ENCODE data around the gene RYR1.
A peak's percentile ranks its signal among the peaks of the same experiment; 100 is the strongest.
"Not testable (repeated sequence)": the region's sequence is repeated elsewhere in the genome, so short reads cannot be mapped to it uniquely, and the experiment has no call there.

Gene RYR1

DNA sequence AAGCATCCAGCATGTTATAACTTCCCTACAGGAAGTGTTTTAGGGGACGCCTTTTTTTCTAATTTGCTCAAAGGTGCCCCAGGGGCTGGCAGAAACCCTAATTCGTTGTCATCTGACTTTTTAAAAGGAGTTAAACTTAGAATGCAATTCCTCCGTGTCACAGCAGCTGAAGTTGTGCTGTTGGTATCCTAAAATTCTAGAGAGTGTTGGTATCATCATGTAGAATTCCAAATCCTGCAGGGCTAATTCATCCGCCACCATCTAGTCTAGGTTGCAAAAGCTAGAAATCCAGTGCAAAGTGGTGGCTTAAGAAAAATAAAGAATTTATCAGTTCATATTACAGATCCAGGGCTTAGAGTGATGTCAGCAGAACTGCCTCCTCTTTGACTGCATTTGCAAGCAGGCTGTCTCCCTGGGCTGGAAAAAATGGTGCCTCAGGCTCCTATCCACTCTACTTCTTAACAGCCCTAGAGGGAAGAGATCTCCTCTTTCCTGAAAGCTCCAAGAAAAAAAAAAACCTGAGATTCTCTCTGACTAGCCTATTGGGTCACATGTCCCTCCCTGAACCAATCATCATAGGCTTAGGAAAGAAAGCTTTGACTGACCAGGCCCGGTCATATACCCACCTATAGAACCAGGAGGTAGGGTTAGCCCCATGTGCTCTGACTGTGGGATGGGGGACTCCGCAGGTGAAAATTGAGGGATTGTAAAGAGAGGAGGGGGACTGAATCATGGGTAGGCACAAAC, 111.3 kb downstream of the RYR1 start:
- peak; percentile 29 for DNase-seq

DNA sequence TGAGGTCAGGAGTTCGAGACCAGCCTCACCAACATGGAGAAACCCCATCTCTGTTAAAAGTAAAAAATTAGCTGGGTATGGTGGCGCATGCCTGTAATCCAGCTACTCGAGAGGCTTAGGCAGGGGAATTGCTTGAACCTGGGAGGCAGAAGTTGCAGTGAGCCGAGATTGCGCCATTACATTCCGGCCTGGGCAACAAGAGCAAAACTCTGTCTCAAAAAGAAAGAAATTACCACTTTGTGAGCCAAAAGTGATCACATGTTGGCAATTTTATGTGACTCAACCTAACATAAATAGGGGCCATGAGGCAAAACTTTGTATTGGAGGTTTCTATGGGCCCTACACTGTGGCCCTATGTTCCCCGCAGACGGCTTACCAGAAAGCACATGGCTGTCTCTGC, 112.1 kb downstream of the RYR1 start:
- DNase-seq, result no peak

DNA sequence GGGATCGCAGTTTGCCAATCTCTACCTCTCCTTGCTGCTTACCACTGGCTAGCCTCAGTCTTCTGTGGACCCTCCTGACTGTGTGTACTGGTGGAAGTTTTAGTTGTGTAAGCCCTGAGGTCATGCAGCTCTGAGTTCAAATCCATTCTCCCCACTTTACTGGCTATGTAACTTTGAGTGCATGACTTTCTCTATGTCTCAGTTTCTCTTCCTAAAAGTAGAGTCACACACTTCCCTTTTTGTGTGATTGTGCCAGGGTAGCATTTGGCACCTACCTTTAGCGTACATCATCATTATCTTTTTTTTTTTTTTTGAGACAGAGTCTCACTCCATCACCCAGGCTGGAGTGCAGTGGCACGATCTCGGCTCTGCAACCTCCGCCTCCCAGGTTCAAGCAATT, 113.9 kb downstream of the RYR1 start:
- no peak for DNase-seq

DNA sequence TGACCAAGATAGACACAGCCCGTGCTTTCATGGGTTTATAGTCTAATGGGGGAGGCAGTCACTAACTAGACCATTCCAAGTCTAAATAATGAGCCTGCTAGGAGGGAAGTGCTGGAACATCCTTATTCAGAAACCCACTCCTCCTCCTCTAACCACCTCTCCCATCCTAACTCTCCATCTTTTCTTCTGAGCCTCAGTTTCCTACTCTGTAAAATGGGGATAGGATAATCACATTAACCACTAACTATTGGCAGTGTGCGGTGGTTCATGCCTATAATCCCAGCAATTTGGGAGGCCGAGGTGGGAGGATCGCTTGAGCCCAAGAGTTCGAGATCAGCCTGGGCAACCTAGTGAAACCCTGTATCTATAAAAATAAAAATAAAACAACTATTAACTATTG, 115.6 kb downstream of the RYR1 start:
- no peak for DNase-seq

DNA sequence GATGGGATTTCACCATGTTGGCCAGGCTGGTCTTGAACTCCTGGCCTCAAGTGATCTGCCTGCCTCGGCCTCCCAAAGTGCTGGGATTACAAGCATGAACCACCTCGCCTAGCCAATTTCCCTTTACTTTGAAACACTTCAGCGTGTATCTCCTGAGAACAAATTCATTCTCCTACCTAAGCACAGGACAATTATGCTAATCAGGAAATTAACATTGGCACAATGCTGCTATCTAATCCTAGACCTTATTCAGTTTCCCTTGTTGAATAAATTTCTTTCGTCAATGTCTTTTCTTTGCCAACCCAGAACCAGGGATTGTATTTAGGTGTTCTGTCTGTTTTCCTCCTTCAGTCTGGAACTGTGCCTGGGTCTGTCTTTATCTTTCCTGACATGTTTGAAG, 116.5 kb downstream of the RYR1 start:
- no peak for DNase-seq

DNA sequence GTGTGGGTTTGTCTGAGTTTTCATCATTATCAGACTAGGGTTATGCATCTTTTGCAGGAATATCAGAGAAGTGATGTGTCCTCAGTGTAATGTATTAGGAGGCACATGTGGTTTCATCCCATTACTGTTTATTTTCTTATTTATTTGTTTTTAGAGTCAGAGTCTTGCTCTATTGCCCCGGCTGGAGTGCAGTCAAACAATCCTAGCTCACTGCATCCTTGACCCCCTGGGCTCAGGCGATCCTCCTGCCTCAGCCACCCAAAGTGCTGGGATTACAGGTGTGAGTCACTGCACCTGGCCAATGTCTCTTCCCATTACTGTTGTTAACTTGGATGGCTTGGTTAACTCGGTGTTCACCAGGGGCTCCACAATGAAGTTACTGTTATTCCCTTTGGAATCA, 116.9 kb downstream of the RYR1 start:
- DNase-seq, result no peak

DNA sequence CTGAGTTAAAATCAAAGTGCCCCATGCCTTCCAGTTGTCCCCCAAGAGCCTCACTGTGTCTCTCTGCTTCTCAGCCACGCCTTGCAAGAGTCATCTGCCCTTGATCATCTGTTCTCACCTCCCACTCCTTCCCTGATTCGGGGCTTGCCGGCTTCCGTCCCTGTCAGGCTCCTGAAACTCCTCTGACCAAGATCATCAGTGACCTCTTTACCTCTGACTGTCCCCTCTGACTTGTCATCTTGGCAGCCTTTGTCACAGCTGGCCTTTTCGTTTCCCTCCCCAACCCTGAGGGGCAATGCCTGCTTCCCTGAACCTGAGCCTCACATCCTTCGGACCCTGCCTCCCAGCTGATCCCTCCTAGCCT, 117.9 kb downstream of the RYR1 start:
- no peak for DNase-seq

DNA sequence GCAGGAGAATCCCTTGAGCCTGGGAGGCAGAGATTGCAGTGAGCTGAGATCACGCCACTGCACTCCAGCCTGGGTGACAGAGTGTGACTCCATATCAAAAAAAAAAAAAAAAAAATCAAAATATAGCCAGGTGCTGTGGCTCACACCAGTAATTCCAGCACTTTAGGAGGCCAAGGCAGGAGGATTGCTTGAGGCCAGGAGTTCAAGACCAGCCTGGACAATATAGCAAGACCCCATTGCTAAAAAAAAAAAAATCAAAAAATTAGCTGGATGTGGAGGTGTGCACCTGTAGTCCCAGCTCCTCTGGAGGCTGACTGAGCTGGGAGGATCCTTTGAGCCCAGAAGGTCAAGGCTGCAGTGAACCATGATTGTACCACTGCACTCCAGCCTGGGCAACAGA, 119.7 kb downstream of the RYR1 start:
- DNase-seq, result not testable (repeated sequence)

DNA sequence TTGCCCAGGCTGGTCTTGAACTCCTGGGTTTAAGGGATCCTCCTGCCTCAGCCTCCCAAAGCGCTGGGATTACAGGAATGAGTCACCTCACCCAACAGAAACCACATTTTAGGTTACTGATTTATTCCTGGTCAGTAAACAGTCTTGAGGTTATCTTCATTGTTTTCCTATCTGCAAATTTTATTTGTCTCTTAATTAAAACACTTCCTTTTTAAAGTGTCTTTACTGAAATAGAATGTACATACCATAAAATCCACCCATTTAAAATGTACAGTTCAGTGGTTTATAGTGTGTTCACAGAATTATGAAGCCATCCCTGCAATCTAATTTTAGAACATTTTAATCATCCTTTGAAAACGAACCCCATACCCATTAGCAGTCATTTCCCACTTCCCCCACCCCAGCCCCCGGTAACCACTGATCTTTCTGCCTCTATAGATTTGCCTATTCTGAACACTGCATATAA, 121.2 kb downstream of the RYR1 start:
- no peak for DNase-seq

DNA sequence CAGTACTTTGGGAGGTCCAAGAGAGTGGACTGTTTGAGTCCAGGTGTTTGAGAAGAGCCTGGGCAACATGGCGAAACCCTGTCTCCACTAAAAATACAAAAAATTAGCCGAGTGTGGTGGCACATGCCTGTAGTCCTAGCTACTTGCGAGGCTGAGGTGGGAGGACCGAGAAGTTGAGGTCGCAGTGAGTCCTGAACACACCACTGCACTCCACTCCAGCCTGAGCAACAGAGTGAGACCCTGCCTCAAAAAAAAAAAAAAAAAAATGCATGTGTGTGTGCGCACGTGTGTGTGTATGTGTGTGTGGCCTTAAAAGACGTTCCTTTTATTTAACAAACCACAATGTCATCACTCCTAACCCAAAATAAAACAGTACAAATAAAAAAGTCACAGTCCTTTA, 121.7 kb downstream of the RYR1 start:
- DNase-seq, result no peak

DNA sequence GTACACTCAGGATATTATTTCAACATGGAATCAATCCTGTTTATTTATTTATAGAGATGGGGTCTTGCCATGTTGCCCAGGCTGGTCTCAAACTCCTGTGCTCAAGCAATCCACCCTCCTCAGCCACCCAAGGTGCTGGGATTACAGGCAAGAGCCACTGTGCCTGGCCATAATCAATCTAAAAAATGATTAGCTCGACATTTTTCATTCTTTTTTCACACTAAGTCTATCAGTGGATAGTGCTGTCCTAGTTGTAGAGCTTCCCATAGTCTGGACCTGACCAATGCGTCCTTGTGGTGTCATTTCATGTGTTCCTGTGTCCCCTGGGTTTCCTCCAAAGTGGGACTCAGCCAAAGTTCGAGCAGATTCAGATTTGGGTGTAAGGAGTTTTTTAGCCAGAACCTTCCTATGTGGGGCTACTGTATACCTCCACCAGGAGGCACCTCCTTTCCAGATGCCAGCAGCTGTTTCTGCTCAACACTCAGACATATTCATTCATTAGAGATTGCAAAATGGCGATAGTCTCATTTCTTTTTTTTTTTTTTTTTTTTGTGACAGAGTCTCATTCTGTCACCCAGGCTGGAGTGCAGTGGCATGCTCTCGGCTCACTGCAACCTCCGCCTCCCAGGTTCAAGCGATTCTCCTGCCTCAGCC, 123.2 kb downstream of the RYR1 start:
- DNase-seq, result no peak

DNA sequence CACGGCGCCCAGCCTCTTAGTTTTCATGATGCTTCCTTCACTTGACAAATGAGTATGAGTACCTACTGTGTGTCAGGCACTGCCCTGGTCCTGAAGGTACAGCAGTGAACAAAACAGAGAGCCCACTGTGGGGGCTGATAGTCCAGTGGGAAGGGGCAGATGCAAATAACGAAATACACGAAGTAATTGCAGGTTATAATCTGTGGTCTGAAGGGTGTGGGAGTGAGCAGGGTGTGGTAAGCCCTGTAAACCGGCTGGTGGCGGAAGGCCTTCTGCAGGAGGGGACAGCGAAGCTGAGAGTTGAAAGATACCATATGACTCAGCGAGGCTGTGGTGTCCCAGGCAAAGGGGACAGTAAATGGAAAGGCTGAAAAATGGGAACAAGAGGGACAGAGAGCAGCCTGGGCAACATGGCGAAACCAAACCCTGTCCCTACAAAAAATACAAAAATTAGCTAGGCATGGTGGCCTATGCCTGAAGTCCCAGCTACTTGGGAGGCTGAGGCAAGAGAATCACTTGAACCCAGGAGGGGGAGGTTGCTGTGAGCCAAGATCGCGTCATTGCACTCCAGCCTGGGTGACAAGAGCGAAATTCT, 123.8 kb downstream of the RYR1 start:
- no peak for DNase-seq

DNA sequence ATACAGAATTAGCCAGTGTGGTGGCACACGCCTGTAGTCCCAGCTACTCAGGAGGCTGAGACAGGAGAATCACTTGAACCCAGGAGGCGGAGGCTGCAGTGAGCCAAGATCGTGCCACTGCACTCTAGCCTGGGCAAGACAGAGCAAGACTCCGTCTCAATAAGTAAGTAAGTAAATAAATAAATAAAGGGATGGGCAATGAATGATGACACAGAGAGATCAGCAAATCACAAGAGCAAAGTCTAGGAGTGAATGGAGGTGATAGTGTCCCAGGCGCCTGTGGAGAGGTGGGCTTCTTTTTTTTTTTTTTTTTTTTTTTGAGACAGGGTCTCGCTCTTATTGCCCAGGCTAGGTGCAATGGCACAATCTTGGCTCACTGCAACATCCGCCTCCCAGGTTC, 125.4 kb downstream of the RYR1 start:
- not testable (repeated sequence) for DNase-seq

DNA sequence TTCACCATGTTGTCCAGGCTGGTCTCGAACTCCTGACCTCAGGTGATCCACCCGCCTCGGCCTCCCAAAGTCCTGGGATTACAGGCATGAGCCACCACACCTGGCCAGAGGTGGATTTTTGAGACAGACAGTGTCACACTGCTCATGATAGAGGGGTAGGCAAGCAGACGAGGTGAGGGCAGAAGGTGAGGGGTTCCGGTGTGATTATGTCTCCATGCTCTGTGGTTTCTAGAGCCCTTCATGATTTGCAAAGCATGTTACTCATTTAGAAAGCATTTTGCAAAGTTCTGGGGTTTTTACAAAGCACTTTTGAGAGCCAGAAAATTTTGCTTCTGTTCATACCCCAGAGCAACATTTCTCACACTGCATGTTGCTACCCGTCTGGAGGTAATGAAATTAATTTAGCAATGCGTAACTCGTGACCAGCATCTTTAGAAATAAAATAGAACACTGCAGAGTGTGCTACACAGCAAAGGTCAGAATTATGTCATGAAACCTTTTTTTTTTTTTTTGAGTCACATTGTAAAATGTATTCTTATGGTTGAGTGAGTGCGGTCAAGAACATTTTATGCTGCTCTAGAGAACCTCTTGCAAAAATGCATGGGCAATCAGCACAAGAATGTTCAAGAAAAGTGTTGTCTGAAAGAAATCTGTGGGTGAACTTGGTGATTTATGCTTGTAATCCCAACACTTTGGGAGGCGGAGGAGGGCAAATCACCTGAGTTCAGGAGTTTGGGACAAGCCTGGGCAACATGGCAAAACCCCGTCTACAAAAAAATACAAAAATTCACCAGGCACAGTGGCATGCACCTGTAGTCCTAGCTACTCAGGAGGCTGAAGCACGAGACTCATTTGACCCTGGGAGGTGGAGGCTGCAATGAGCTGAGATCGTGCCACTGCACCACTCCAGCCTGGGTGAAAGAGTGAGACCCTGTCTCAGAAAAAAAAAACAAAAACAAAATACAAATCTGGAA, 126.2 kb downstream of the RYR1 start:
- DNase-seq, result no peak

DNA sequence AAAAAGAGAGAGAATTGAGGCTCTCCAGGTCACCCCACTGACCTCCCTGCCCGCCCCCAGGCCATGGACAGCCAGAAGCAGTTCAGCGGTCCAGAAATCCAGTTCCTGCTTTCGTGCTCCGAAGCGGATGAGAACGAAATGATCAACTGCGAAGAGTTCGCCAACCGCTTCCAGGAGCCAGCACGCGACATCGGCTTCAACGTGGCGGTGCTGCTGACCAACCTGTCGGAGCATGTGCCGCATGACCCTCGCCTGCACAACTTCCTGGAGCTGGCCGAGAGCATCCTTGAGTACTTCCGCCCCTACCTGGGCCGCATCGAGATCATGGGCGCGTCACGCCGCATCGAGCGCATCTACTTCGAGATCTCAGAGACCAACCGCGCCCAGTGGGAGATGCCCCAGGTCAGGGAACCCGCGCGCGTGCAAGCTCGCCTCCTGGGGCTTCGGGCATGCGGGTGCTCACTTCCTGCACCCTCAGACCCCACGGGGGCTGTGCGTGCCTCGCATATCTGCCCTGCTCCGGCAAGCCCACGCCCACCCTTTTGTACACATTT, 127.6 kb downstream of the RYR1 start:
- DNase-seq, result no peak

DNA sequence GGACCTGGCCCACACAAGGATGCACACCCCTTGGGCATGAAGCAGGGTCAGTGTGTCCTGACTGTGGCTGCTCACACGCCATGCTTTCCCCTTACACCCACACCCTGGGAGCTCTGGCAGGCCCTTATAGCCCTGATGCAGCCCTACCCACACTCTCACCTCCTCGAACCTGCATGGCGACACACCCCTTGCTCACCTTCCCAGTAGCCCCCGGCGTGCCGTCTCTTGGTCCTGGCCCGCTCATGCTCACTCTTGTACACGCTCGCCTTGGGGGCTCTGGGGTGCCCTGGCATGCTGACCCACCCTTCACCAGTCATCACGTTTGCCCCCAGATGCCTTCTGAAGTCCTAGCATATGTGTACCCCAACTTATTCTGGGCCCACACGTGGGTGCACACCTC, 128.2 kb downstream of the RYR1 start:
- no peak for DNase-seq

DNA sequence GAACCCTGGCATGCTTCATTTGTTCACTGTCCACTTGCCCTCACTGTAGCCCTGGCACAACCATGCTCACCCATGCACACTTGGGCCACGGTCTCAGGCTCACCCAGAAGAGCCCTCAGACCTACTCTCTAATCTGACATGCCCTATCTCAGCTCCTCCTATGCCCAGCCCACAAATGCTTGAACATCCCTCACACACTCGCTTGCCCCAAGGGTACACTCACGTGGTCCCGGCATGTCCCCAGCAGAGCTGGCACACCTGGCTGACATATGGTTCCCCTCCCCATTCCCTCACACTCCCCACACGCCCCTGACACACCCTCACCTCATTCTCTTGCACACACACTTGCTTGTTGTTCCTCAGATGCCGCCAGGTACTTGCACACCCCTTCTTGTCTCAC, 128.6 kb downstream of the RYR1 start:
- no peak for DNase-seq

DNA sequence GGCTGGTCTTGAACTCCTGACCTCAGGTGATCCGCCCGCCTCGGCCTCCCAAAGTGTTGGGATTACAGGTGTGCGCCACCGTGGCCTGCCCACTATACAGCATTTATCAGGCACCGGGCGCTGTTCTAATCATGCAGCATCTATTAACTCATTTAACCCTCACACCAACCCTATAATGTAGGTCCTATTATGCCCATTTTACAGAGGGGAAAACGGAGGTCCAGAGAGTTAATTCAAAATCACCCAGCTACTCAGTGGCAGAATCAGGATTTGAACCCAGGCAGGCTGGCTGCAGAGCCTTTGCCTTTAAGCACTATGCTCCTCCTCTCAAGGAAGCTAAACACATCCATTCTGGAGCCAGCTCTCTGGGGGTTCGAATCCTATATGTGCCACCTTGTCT, 130.0 kb downstream of the RYR1 start:
- DNase-seq, result no peak

DNA sequence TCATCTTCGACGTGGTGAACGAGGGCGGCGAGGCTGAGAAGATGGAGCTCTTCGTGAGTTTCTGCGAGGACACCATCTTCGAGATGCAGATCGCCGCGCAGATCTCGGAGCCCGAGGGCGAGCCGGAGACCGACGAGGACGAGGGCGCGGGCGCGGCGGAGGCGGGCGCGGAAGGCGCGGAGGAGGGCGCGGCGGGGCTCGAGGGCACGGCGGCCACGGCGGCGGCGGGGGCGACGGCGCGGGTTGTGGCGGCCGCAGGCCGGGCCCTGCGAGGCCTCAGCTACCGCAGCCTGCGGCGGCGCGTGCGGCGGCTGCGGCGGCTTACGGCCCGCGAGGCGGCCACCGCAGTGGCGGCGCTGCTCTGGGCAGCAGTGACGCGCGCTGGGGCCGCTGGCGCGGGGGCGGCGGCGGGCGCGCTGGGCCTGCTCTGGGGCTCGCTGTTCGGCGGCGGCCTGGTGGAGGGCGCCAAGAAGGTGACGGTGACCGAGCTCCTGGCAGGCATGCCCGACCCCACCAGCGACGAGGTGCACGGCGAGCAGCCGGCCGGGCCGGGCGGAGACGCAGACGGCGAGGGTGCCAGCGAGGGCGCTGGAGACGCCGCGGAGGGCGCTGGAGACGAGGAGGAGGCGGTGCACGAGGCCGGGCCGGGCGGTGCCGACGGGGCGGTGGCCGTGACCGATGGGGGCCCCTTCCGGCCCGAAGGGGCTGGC, 131.6 kb downstream of the RYR1 start:
- DNase-seq, result no peak

DNA sequence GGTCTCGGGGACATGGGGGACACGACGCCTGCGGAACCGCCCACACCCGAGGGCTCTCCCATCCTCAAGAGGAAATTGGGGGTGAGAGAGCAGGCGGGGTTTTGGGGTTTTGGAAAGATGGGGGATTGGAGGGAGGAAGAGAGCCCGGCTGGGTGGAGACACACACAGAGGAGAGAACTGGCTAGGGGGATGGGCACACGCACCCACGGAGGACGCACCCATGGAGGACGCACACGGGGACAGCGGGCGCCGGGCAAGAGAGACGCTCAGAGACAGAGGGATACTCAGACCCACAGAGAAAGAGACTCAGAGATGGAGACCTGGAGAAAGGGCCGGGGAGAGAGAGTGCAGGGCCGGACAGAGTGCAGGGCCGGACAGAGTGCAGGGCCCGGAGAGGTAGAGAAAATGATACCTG, 132.2 kb downstream of the RYR1 start:
- no peak for DNase-seq

DNA sequence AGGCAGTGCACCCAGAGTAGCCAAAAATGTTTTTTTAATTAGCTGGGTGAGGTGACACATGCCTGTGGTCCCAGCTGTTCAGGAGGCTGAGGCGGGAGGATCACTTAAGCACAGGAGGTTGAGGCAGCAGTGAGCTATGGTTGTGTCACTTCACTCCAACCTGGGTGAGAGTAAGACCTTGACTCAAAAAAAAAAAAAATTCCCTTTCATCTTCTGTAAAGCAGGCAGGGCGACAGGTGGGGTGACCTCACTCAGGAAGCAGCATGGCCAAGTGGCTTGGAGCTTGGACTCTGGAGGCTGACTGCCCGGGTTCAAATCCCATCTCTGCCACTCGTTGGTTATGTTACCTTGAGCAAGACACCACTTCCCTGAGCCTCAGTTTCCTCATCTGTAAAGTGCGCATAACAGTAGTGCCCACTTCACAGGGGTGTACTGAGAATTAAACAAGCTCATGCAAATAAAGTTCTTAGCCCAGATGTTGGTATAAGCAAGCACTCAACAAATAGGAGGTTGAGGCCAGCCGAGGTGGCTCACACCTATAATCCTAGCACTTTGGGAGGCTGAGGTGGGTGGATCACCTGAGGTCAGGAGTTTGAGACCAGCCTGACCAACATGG, 136.0 kb downstream of the RYR1 start:
- DNase-seq, result no peak

DNA sequence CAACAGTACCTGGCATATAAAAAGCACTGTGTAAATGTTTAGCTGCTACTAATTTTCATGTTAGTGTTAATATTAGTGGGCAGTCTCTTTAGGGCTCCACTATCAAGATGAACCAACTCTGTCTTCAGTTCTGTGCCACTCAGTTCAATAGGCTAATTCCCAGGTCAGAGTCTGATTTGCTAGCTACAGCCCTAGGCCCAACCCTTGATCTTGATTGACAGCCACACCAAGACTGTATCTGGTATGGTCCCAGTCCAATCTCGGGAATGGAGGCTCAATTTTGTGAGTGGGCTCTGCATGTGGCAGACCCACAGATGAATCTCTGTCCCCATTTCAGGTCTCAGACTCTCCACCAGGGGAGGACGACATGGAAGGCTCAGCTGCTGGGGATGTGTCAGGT, 138.2 kb downstream of the RYR1 start:
- DNase-seq, result no peak
